SK-N-SH (cell line): ENCODE data around the gene MRPL24.

Experiments used
- GABPA ChIP-seq: IDR thresholded peaks from 2 replicates; pipeline ENCODE4 v1.4.0; 2012; ENCODE audit warnings: low read depth, mild to moderate bottlenecking
- GATA2 ChIP-seq: sonication (generic); formaldehyde crosslinking; IDR thresholded peaks from 2 replicates; pipeline ENCODE4 v1.5.0; 2020; ENCODE audit warnings: mild to moderate bottlenecking, missing genetic modification reagents
- IRF3 ChIP-seq: fragments of 150-350 bp; IDR thresholded peaks from 2 replicates; pipeline ENCODE4 v1.6.1; 2016; ENCODE audit warnings: mild to moderate bottlenecking, low read depth, low read length
- RCOR1 ChIP-seq: fragments of 150-350 bp; IDR thresholded peaks from 2 replicates; pipeline ENCODE4 v1.6.1; 2017; ENCODE audit warnings: antibody characterized with exemption, low read length
- REST ChIP-seq: IDR thresholded peaks from 2 replicates; pipeline ENCODE4 v1.6.1; 2012; ENCODE audit warnings: mild to moderate bottlenecking, low read depth, low read length, moderate library complexity
- SIN3A ChIP-seq: IDR thresholded peaks from 2 replicates; pipeline ENCODE4 v1.6.1; 2012; ENCODE audit warnings: low read depth, mild to moderate bottlenecking, low read length, moderate library complexity, borderline replicate concordance
- TAF1 ChIP-seq: IDR thresholded peaks from 2 replicates; pipeline ENCODE4 v1.6.1; 2012; ENCODE audit warnings: low read depth, mild to moderate bottlenecking, low read length, moderate library complexity, borderline replicate concordance
- TF ChIP-seq, protein P1 (sequence below): fragments of 200-600 bp; sonication (generic); IDR thresholded peaks from 2 replicates; pipeline ENCODE4 v1.6.1; 2017; ENCODE audit warnings: antibody characterized with exemption, mild to moderate bottlenecking, moderate library complexity
- TF ChIP-seq, protein P2 (sequence below): IDR thresholded peaks from 2 replicates; pipeline ENCODE4 v1.4.0; 2012; ENCODE audit warnings: low read depth

GRCh38 chr1:156742801-156743200 is 1.9 kb upstream of the MRPL24 start:
- TF ChIP-seq GATA2 (CRISPR knock-in tag) (no peak), IRF3 (no peak), TAF1 (no peak), REST (no peak), RCOR1 (no peak), GABPA (no peak), SIN3A (no peak)
- TF ChIP-seq, protein P1, sequence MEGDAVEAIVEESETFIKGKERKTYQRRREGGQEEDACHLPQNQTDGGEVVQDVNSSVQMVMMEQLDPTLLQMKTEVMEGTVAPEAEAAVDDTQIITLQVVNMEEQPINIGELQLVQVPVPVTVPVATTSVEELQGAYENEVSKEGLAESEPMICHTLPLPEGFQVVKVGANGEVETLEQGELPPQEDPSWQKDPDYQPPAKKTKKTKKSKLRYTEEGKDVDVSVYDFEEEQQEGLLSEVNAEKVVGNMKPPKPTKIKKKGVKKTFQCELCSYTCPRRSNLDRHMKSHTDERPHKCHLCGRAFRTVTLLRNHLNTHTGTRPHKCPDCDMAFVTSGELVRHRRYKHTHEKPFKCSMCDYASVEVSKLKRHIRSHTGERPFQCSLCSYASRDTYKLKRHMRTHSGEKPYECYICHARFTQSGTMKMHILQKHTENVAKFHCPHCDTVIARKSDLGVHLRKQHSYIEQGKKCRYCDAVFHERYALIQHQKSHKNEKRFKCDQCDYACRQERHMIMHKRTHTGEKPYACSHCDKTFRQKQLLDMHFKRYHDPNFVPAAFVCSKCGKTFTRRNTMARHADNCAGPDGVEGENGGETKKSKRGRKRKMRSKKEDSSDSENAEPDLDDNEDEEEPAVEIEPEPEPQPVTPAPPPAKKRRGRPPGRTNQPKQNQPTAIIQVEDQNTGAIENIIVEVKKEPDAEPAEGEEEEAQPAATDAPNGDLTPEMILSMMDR, result no peak
- TF ChIP-seq, protein P2, sequence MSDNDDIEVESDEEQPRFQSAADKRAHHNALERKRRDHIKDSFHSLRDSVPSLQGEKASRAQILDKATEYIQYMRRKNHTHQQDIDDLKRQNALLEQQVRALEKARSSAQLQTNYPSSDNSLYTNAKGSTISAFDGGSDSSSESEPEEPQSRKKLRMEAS, result no peak
